GM23338 (cell line): ENCODE results near the gene RGL1. TPM values are rescaled to one million over a fixed set of nuclear protein-coding genes. Genes with fewer than 3 reads are reported as not detected.

Source experiments
- ATAC-seq: fragments of 200-7000 bp; cut with Tn5 transposase; 3 replicates; pipeline ENCODE4 v1.9.1; 2020
- DNase-seq: peaks from one replicate; pipeline ENCODE4 v3.0.0-alpha.2; 2015; ENCODE audit warnings: low spot score
- H2AFZ ChIP-seq: fragments of 200-600 bp; sonication (generic); 2 replicates; pipeline ENCODE4 v1.8.0; 2016; ENCODE audit warnings: antibody characterized with exemption, mild to moderate bottlenecking, moderate library complexity
- H3F3A ChIP-seq: fragments of 200-600 bp; sonication (generic); replicated peaks from 2 replicates; pipeline ENCODE4 v1.8.0; 2017; ENCODE audit warnings: antibody characterized with exemption, mixed run types, low read depth
- H3K27ac ChIP-seq: fragments of 200-600 bp; sonication (generic); 2 replicates; pipeline ENCODE4 v1.6.1; 2016; ENCODE audit warnings: low read depth
- H3K27me3 ChIP-seq: fragments of 200-600 bp; sonication (generic); 2 replicates; pipeline ENCODE4 v1.8.0; 2016; ENCODE audit warnings: mild to moderate bottlenecking, mixed run types, moderate library complexity; ENCODE audit not compliant: insufficient read depth
- H3K36me3 ChIP-seq: fragments of 200-600 bp; sonication (generic); 2 replicates; pipeline ENCODE4 v1.8.0; 2016; ENCODE audit warnings: mild to moderate bottlenecking; ENCODE audit not compliant: insufficient read depth
- H3K4me1 ChIP-seq: fragments of 200-600 bp; sonication (generic); 2 replicates; pipeline ENCODE4 v1.8.0; 2016; ENCODE audit warnings: mild to moderate bottlenecking, moderate library complexity; ENCODE audit not compliant: insufficient read depth
- H3K4me2 ChIP-seq: fragments of 200-600 bp; sonication (generic); 2 replicates; pipeline ENCODE4 v1.7.1; 2017; ENCODE audit warnings: mixed run types
- H3K4me3 ChIP-seq: fragments of 200-600 bp; sonication (generic); 2 replicates; pipeline ENCODE4 v1.6.1; 2016; ENCODE audit warnings: mixed run types
- H3K79me2 ChIP-seq: fragments of 200-600 bp; sonication (generic); replicated peaks from 2 replicates; pipeline ENCODE4 v1.8.0; 2017; ENCODE audit warnings: mild to moderate bottlenecking; ENCODE audit not compliant: insufficient read depth
- H3K9me2 ChIP-seq: fragments of 200-600 bp; sonication (generic); 2 replicates; pipeline ENCODE4 v1.8.0; 2017; ENCODE audit not compliant: insufficient read depth
- H4K20me1 ChIP-seq: fragments of 200-600 bp; sonication (generic); replicated peaks from 2 replicates; pipeline ENCODE4 v1.8.0; 2017; ENCODE audit warnings: mild to moderate bottlenecking; ENCODE audit not compliant: insufficient read depth
- H3K27ac Mint-ChIP-seq: 2 replicates; pipeline ENCODE4 v1.8.0; 2020; ENCODE audit warnings: inconsistent platforms, mild to moderate bottlenecking, moderate library complexity, mixed read lengths
- H3K27me3 Mint-ChIP-seq: 3 replicates; pipeline ENCODE4 v1.8.0; 2022; ENCODE audit warnings: low read depth, mild to moderate bottlenecking, moderate library complexity, mixed read lengths, inconsistent platforms; ENCODE audit not compliant: insufficient read depth, poor library complexity
- H3K36me3 Mint-ChIP-seq: 3 replicates; pipeline ENCODE4 v1.8.0; 2021; ENCODE audit warnings: low read depth, mild to moderate bottlenecking, inconsistent platforms, moderate library complexity, mixed read lengths
- H3K4me1 Mint-ChIP-seq: 3 replicates; pipeline ENCODE4 v1.8.0; 2020; ENCODE audit warnings: mild to moderate bottlenecking, inconsistent platforms, mixed read lengths
- H3K4me3 Mint-ChIP-seq: 3 replicates; pipeline ENCODE4 v1.8.0; 2021; ENCODE audit warnings: moderate library complexity, mild to moderate bottlenecking, inconsistent platforms, mixed read lengths
- H3K9me3 Mint-ChIP-seq: 3 replicates; pipeline ENCODE4 v1.8.0; 2020; ENCODE audit warnings: moderate library complexity, mild to moderate bottlenecking, inconsistent platforms, mixed read lengths
- CREB1 ChIP-seq: fragments of 250-450 bp; sonication (Bioruptor Pico); IDR thresholded peaks from 2 replicates; pipeline ENCODE4 v1.5.0; 2020; ENCODE audit warnings: low read depth, mild to moderate bottlenecking, moderate library complexity
- CTCF ChIP-seq, 2 experiments: fragments of 200-600 bp in 1 of 2; sonication (generic) in 1 of 2; conservative IDR thresholded peaks; 2 replicates each; pipeline versions ENCODE4 v1.5.1 to v1.6.1; 2016 to 2017; ENCODE audit warnings: antibody characterized with exemption in 2 of 2, low read depth in 2 of 2, mild to moderate bottlenecking in 2 of 2, moderate library complexity in 1 of 2
- EZH2 ChIP-seq: fragments of 200-600 bp; sonication (generic); IDR thresholded peaks from one replicate; pipeline ENCODE4 v1.8.0; 2017; ENCODE audit warnings: antibody characterized with exemption, mild to moderate bottlenecking, low read depth; ENCODE audit not compliant: unreplicated experiment
- EZH2phosphoT487 ChIP-seq: fragments of 200-600 bp; sonication (generic); IDR thresholded peaks from one replicate; pipeline ENCODE4 v1.8.1; 2018; ENCODE audit warnings: antibody characterized with exemption; ENCODE audit not compliant: unreplicated experiment
- JUNB ChIP-seq: IDR thresholded peaks from one replicate; pipeline ENCODE4 v1.6.1; 2016; ENCODE audit warnings: antibody characterized with exemption; ENCODE audit not compliant: unreplicated experiment
- POLR2AphosphoS5 ChIP-seq: IDR thresholded peaks from 2 replicates; pipeline ENCODE4 v1.6.1; 2016; ENCODE audit warnings: antibody characterized with exemption, low read depth
- STAT1 ChIP-seq: IDR thresholded peaks from one replicate; pipeline ENCODE4 v1.6.1; 2016; ENCODE audit warnings: antibody characterized with exemption; ENCODE audit not compliant: unreplicated experiment
- ZNF114 ChIP-seq: fragments of 250-450 bp; sonication (Bioruptor Pico); IDR thresholded peaks from 2 replicates; pipeline ENCODE4 v1.5.0; 2020; ENCODE audit warnings: mild to moderate bottlenecking, moderate library complexity
- ZNF331 ChIP-seq: fragments of 250-450 bp; sonication (Bioruptor Pico); IDR thresholded peaks from 2 replicates; pipeline ENCODE4 v1.5.0; 2020; ENCODE audit warnings: low read depth, mild to moderate bottlenecking, moderate library complexity
- polyA plus RNA-seq: library from polyadenylated mRNA; unstranded; fragments of >200 nt; fragmentation: Nextera tagmentation; extraction: Ambion mirVana; gene quantifications from 2 replicates; pipeline ENCODE4 v1.2.1, GENCODE V29; 2016
- total RNA-seq: library from RNA; depleted of rRNA; stranded (reverse); fragments of >200 nt; shearing (Covaris generic); gene quantifications from 2 replicates; pipeline ENCODE4 v1.2.3, GENCODE V29; 2014
- TF ChIP-seq, protein P1 (sequence below): IDR thresholded peaks from one replicate; pipeline ENCODE4 v1.6.1; 2018; ENCODE audit warnings: antibody characterized with exemption; ENCODE audit not compliant: unreplicated experiment
- TF ChIP-seq, protein P2 (sequence below): fragments of 250-450 bp; sonication (Bioruptor Pico); IDR thresholded peaks from 2 replicates; pipeline ENCODE4 v1.5.0; 2020; ENCODE audit warnings: mild to moderate bottlenecking, moderate library complexity

Gene RGL1
- total and polyA plus RNA-seq, 2 experiments from 2014 or later: 0.91 to 2.6 TPM

GRCh38 chr1:183937611-183938010 is 132.7 kb downstream of the RGL1 start:
- TF ChIP-seq ZNF114 (CRISPR knock-in tag): no peak
- TF ChIP-seq EZH2: no peak
- TF ChIP-seq STAT1: no peak
- no peak for TF ChIP-seq CREB1 (CRISPR knock-in tag)
- TF ChIP-seq POLR2AphosphoS5: no peak
- TF ChIP-seq JUNB: no peak
- no peak for TF ChIP-seq EZH2phosphoT487
- TF ChIP-seq, protein P1, sequence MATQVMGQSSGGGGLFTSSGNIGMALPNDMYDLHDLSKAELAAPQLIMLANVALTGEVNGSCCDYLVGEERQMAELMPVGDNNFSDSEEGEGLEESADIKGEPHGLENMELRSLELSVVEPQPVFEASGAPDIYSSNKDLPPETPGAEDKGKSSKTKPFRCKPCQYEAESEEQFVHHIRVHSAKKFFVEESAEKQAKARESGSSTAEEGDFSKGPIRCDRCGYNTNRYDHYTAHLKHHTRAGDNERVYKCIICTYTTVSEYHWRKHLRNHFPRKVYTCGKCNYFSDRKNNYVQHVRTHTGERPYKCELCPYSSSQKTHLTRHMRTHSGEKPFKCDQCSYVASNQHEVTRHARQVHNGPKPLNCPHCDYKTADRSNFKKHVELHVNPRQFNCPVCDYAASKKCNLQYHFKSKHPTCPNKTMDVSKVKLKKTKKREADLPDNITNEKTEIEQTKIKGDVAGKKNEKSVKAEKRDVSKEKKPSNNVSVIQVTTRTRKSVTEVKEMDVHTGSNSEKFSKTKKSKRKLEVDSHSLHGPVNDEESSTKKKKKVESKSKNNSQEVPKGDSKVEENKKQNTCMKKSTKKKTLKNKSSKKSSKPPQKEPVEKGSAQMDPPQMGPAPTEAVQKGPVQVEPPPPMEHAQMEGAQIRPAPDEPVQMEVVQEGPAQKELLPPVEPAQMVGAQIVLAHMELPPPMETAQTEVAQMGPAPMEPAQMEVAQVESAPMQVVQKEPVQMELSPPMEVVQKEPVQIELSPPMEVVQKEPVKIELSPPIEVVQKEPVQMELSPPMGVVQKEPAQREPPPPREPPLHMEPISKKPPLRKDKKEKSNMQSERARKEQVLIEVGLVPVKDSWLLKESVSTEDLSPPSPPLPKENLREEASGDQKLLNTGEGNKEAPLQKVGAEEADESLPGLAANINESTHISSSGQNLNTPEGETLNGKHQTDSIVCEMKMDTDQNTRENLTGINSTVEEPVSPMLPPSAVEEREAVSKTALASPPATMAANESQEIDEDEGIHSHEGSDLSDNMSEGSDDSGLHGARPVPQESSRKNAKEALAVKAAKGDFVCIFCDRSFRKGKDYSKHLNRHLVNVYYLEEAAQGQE: no peak
- TF ChIP-seq CTCF (conservative IDR thresholded peaks at IDR 0.05; ENCODE audit: low read depth in 2 of 2): no peak
- TF ChIP-seq ZNF331 (CRISPR knock-in tag): no peak
- TF ChIP-seq, protein P2, sequence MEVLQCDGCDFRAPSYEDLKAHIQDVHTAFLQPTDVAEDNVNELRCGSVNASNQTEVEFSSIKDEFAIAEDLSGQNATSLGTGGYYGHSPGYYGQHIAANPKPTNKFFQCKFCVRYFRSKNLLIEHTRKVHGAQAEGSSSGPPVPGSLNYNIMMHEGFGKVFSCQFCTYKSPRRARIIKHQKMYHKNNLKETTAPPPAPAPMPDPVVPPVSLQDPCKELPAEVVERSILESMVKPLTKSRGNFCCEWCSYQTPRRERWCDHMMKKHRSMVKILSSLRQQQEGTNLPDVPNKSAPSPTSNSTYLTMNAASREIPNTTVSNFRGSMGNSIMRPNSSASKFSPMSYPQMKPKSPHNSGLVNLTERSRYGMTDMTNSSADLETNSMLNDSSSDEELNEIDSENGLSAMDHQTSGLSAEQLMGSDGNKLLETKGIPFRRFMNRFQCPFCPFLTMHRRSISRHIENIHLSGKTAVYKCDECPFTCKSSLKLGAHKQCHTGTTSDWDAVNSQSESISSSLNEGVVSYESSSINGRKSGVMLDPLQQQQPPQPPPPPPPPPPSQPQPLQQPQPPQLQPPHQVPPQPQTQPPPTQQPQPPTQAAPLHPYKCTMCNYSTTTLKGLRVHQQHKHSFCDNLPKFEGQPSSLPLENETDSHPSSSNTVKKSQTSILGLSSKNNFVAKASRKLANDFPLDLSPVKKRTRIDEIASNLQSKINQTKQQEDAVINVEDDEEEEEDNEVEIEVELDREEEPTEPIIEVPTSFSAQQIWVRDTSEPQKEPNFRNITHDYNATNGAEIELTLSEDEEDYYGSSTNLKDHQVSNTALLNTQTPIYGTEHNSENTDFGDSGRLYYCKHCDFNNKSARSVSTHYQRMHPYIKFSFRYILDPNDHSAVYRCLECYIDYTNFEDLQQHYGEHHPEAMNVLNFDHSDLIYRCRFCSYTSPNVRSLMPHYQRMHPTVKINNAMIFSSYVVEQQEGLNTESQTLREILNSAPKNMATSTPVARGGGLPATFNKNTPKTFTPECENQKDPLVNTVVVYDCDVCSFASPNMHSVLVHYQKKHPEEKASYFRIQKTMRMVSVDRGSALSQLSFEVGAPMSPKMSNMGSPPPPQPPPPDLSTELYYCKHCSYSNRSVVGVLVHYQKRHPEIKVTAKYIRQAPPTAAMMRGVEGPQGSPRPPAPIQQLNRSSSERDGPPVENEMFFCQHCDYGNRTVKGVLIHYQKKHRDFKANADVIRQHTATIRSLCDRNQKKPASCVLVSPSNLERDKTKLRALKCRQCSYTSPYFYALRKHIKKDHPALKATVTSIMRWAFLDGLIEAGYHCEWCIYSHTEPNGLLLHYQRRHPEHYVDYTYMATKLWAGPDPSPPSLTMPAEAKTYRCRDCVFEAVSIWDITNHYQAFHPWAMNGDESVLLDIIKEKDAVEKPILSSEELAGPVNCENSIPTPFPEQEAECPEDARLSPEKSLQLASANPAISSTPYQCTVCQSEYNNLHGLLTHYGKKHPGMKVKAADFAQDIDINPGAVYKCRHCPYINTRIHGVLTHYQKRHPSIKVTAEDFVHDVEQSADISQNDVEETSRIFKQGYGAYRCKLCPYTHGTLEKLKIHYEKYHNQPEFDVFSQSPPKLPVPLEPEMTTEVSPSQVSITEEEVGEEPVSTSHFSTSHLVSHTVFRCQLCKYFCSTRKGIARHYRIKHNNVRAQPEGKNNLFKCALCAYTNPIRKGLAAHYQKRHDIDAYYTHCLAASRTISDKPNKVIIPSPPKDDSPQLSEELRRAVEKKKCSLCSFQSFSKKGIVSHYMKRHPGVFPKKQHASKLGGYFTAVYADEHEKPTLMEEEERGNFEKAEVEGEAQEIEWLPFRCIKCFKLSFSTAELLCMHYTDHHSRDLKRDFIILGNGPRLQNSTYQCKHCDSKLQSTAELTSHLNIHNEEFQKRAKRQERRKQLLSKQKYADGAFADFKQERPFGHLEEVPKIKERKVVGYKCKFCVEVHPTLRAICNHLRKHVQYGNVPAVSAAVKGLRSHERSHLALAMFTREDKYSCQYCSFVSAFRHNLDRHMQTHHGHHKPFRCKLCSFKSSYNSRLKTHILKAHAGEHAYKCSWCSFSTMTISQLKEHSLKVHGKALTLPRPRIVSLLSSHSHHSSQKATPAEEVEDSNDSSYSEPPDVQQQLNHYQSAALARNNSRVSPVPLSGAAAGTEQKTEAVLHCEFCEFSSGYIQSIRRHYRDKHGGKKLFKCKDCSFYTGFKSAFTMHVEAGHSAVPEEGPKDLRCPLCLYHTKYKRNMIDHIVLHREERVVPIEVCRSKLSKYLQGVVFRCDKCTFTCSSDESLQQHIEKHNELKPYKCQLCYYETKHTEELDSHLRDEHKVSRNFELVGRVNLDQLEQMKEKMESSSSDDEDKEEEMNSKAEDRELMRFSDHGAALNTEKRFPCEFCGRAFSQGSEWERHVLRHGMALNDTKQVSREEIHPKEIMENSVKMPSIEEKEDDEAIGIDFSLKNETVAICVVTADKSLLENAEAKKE (CRISPR knock-in tag): no peak
- no peak overlapping the region for H3K27ac Mint-ChIP-seq
- Histone ChIP-seq H3K27me3 (peaks cover 3% of the 10 kb centered on the region), H3K4me1 (no peaks in the 10 kb centered on the region), H3K9me2 (no peaks in the 10 kb centered on the region), H4K20me1 (no peaks in the 10 kb centered on the region; the same call in 1 of the 2 replicates), H2AFZ (no peak overlapping the region), H3K27ac (no peak overlapping the region), H3F3A (no peaks in the 10 kb centered on the region), H3K36me3 (no peaks in the 10 kb centered on the region), H3K79me2 (no peaks in the 10 kb centered on the region), H3K4me3 (no peak overlapping the region), H3K4me2 (no peak overlapping the region)
- no peaks in the 10 kb centered on the region for H3K9me3 Mint-ChIP-seq
- ATAC-seq (no peak), DNase-seq (no peak)
- no peak overlapping the region for H3K4me3 Mint-ChIP-seq
- H3K27me3 Mint-ChIP-seq: peaks cover 4% of the 10 kb centered on the region
- H3K36me3 Mint-ChIP-seq: no peaks in the 10 kb centered on the region
- peaks cover 3% of the 10 kb centered on the region; the same call in 1 of the 3 replicates for H3K4me1 Mint-ChIP-seq
